NK-92 treated with Interleukin-12 subunit alpha and Interleukin-12 subunit beta, amount 100 ng/mL, for 24 hours (cell line): ENCODE data around the gene SNTG2.

Source experiments
- DNase-seq: peaks from one replicate; lab custom pipeline; 2025; lab: John Stamatoyannopoulos, UW

The SNTG2 gene

GRCh38 chr2:1147873-1148612 is 197.4 kb downstream of the SNTG2 start:
- DNase-seq = no peak

- DNase-seq = no peak
These were observed 200.3 kb downstream of the SNTG2 start for GRCh38 chr2:1150724-1151511.

- DNase-seq = no peak
These were observed 201.7 kb downstream of the SNTG2 start for GRCh38 chr2:1152375-1152774.

- no peak for DNase-seq
These were observed 203.3 kb downstream of the SNTG2 start for GRCh38 chr2:1153920-1154319.

- no peak for DNase-seq
These were observed 204.3 kb downstream of the SNTG2 start for GRCh38 chr2:1154710-1155594.

- DNase-seq = no peak
These were observed 205.4 kb downstream of the SNTG2 start for GRCh38 chr2:1156059-1156458.

- no peak for DNase-seq
These were observed 205.9 kb downstream of the SNTG2 start for GRCh38 chr2:1156531-1156930.

GRCh38 chr2:1157107-1157506 is 206.5 kb downstream of the SNTG2 start:
- no peak for DNase-seq

- DNase-seq = no peak
These were observed 208.4 kb downstream of the SNTG2 start for GRCh38 chr2:1159013-1159412.

GRCh38 chr2:1162246-1162645 is 211.6 kb downstream of the SNTG2 start:
- DNase-seq = no peak

GRCh38 chr2:1162768-1163584 is 212.3 kb downstream of the SNTG2 start:
- no peak for DNase-seq

- no peak for DNase-seq
These were observed 216.3 kb downstream of the SNTG2 start for GRCh38 chr2:1166976-1167375.

GRCh38 chr2:1168846-1169245 is 218.2 kb downstream of the SNTG2 start:
- no peak for DNase-seq

GRCh38 chr2:1169291-1169949 is 218.8 kb downstream of the SNTG2 start:
- DNase-seq = no peak

- no peak for DNase-seq
These were observed 219.6 kb downstream of the SNTG2 start for GRCh38 chr2:1170241-1170640.

- DNase-seq = no peak
These were observed 220.1 kb downstream of the SNTG2 start for GRCh38 chr2:1170711-1171110.

GRCh38 chr2:1173528-1173927 is 222.9 kb downstream of the SNTG2 start:
- DNase-seq = no peak

GRCh38 chr2:1181893-1182292 is 231.2 kb downstream of the SNTG2 start:
- DNase-seq = no peak

GRCh38 chr2:1183300-1183699 is 232.7 kb downstream of the SNTG2 start:
- no peak for DNase-seq

- DNase-seq = no peak
These were observed 235.8 kb downstream of the SNTG2 start for GRCh38 chr2:1186421-1186820.

GRCh38 chr2:1187189-1187588 is 236.5 kb downstream of the SNTG2 start:
- DNase-seq = no peak
